GM23248 (cell line): ENCODE results near the gene PTCD3. TPM values are rescaled to one million over a fixed set of nuclear protein-coding genes. Genes with fewer than 3 reads are reported as not detected.

ENCODE experiments used
- DNase-seq: peaks from one replicate; pipeline ENCODE4 v3.0.0-alpha.2; 2015
- H2AFZ ChIP-seq: fragments of 200-600 bp; sonication (generic); 2 replicates; pipeline ENCODE4 v1.6.1; 2016; ENCODE audit warnings: antibody characterized with exemption
- H3F3A ChIP-seq: fragments of 200-600 bp; sonication (generic); 2 replicates; pipeline ENCODE4 v1.6.1; 2016; ENCODE audit warnings: mild to moderate bottlenecking, antibody characterized with exemption, mixed run types; ENCODE audit not compliant: insufficient read depth
- H3K27ac ChIP-seq: fragments of 200-600 bp; sonication (generic); 2 replicates; pipeline ENCODE4 v1.5.1; 2016; ENCODE audit warnings: mild to moderate bottlenecking
- H3K27me3 ChIP-seq: fragments of 200-600 bp; sonication (generic); replicated peaks from 2 replicates; pipeline ENCODE4 v1.6.1; 2016; ENCODE audit warnings: mild to moderate bottlenecking; ENCODE audit not compliant: insufficient read depth
- H3K36me3 ChIP-seq: fragments of 200-600 bp; sonication (generic); 2 replicates; pipeline ENCODE4 v1.6.1; 2016; ENCODE audit warnings: low read depth, mild to moderate bottlenecking
- H3K4me1 ChIP-seq: fragments of 200-600 bp; sonication (generic); 2 replicates; pipeline ENCODE4 v1.6.1; 2016; ENCODE audit warnings: mild to moderate bottlenecking; ENCODE audit not compliant: insufficient read depth
- H3K4me2 ChIP-seq: fragments of 200-600 bp; sonication (generic); one replicate; pipeline ENCODE4 v1.6.1; 2016; ENCODE audit warnings: mild to moderate bottlenecking; ENCODE audit not compliant: unreplicated experiment
- H3K4me3 ChIP-seq: fragments of 200-600 bp; sonication (generic); 2 replicates; pipeline ENCODE4 v1.5.1; 2016; ENCODE audit warnings: mild to moderate bottlenecking
- H3K79me2 ChIP-seq: fragments of 200-600 bp; sonication (generic); 2 replicates; pipeline ENCODE4 v1.6.1; 2016; ENCODE audit warnings: mild to moderate bottlenecking; ENCODE audit not compliant: insufficient read depth
- H3K9ac ChIP-seq: fragments of 200-600 bp; sonication (generic); 2 replicates; pipeline ENCODE4 v1.6.1; 2016; ENCODE audit warnings: mild to moderate bottlenecking
- H3K9me2 ChIP-seq: fragments of 200-600 bp; sonication (generic); 2 replicates; pipeline ENCODE4 v1.6.1; 2016; ENCODE audit warnings: mixed run types, mild to moderate bottlenecking, moderate library complexity; ENCODE audit not compliant: insufficient read depth
- H3K9me3 ChIP-seq: fragments of 200-600 bp; sonication (generic); one replicate; pipeline ENCODE4 v1.6.1; 2017; ENCODE audit warnings: low read depth
- H4K20me1 ChIP-seq: fragments of 200-600 bp; sonication (generic); 2 replicates; pipeline ENCODE4 v1.6.0; 2016; ENCODE audit not compliant: insufficient read depth
- EZH2 ChIP-seq: fragments of 200-600 bp; sonication (generic); IDR thresholded peaks from 2 replicates; pipeline ENCODE4 v1.6.1; 2018; ENCODE audit warnings: antibody characterized with exemption, mild to moderate bottlenecking; ENCODE audit not compliant: insufficient read depth, poor library complexity, severe bottlenecking
- EZH2phosphoT487 ChIP-seq: fragments of 200-600 bp; sonication (generic); IDR thresholded peaks from 2 replicates; pipeline ENCODE4 v1.6.1; 2018; ENCODE audit warnings: antibody characterized with exemption, moderate library complexity, mild to moderate bottlenecking, low read depth; ENCODE audit not compliant: insufficient read depth
- WGBS, 2 experiments: methylation state at CpG; one replicate each; pipeline ENCODE4 v1.1.6; 2015 to 2017; ENCODE audit warnings: low lambda C conversion rate in 2 of 2, low coverage in 1 of 2; ENCODE audit errors: missing lambda C conversion rate in 2 of 2; 5-methylcytosine and 5-hydroxymethylcytosine counted together
- in situ Hi-C: fragments of 300-500 bp; cut with MboI; formaldehyde crosslinking; loops from 2 replicates; pipeline ENCODE4 v1.15.0; 2020
- polyA plus RNA-seq: library from polyadenylated mRNA; unstranded; fragments of >200 nt; fragmentation: Nextera tagmentation; extraction: Ambion mirVana; gene quantifications from 2 replicates; pipeline ENCODE4 v1.2.1, GENCODE V29; 2016
- total RNA-seq: library from RNA; depleted of rRNA; stranded (reverse); fragments of >200 nt; shearing (Covaris generic); gene quantifications from 2 replicates; pipeline ENCODE4 v1.2.3, GENCODE V29; 2014

Gene PTCD3
- total and polyA plus RNA-seq, 2 experiments from 2014 or later = 63.5 to 65.4 TPM

GRCh38 chr2:86160156-86160952 lies 54.3 kb downstream of the PTCD3 start:
- in situ Hi-C loops = no loop called here
- no peaks in the 10 kb centered on the region; the same call in 1 of the 2 replicates for H3F3A ChIP-seq
- no peaks in the 10 kb centered on the region for H4K20me1 ChIP-seq
- no peak for DNase-seq
- H3K9ac ChIP-seq = no peak overlapping the region
- H3K9me2 ChIP-seq = no peaks in the 10 kb centered on the region
- no peaks in the 10 kb centered on the region for H3K27me3 ChIP-seq
- peaks cover 54% of the 10 kb centered on the region for H3K36me3 ChIP-seq
- H3K4me1 ChIP-seq = no peaks in the 10 kb centered on the region
- no peak overlapping the region for H3K27ac ChIP-seq
- 97 to 99% methylated on average over 6 of the region's 6 CpGs for WGBS, 2 experiments
- no peaks in the 10 kb centered on the region for H3K9me3 ChIP-seq
- H3K4me2 ChIP-seq = no peak overlapping the region
- H2AFZ ChIP-seq = no peak overlapping the region
- TF ChIP-seq EZH2 (no peak), EZH2phosphoT487 (no peak)
- no peak overlapping the region for H3K4me3 ChIP-seq
- no peaks in the 10 kb centered on the region for H3K79me2 ChIP-seq

GRCh38 chr2:86170449-86170848 lies 64.4 kb downstream of the PTCD3 start:
- Histone ChIP-seq H3K4me2 (no peak overlapping the region), H4K20me1 (no peaks in the 10 kb centered on the region), H3K27ac (no peak overlapping the region), H2AFZ (no peak overlapping the region), H3K79me2 (peaks cover 43% of the 10 kb centered on the region), H3K9me2 (no peaks in the 10 kb centered on the region), H3K36me3 (peaks cover 45% of the 10 kb centered on the region), H3K9ac (no peak overlapping the region), H3F3A (no peaks in the 10 kb centered on the region), H3K9me3 (no peaks in the 10 kb centered on the region), H3K4me1 (no peaks in the 10 kb centered on the region), H3K4me3 (no peak overlapping the region), H3K27me3 (no peaks in the 10 kb centered on the region)
- no peak for DNase-seq
- 95 to 100% methylated on average over 4 of the region's 4 CpGs for WGBS, 2 experiments
- TF ChIP-seq EZH2phosphoT487 = no peak
- TF ChIP-seq EZH2 = no peak
- in situ Hi-C loops = no loop called here

GRCh38 chr2:86171295-86171694 lies 65.3 kb downstream of the PTCD3 start:
- peaks cover 51% of the 10 kb centered on the region for H3K79me2 ChIP-seq
- no peak overlapping the region for H3K9ac ChIP-seq
- no peak overlapping the region for H3K4me3 ChIP-seq
- peaks cover under 1% of the 10 kb centered on the region; the same call in 1 of the 2 replicates for H3F3A ChIP-seq
- H3K4me1 ChIP-seq = peaks cover 2% of the 10 kb centered on the region
- H3K27ac ChIP-seq = no peak overlapping the region
- H3K36me3 ChIP-seq = peaks cover 43% of the 10 kb centered on the region
- H4K20me1 ChIP-seq = no peaks in the 10 kb centered on the region
- no peak overlapping the region for H2AFZ ChIP-seq
- 78% methylated on average over 3 of the region's 3 CpGs for WGBS, 2 experiments
- DNase-seq = no peak
- H3K9me2 ChIP-seq = no peaks in the 10 kb centered on the region
- no peak overlapping the region for H3K4me2 ChIP-seq
- in situ Hi-C loops = no loop called here
- H3K9me3 ChIP-seq = no peaks in the 10 kb centered on the region
- no peaks in the 10 kb centered on the region for H3K27me3 ChIP-seq
- no peak for TF ChIP-seq EZH2phosphoT487

- H3K4me1 ChIP-seq = peaks cover 9% of the 10 kb centered on the region
- H3K36me3 ChIP-seq = peaks cover 40% of the 10 kb centered on the region
- no peak overlapping the region for H3K4me2 ChIP-seq
- H3K27ac ChIP-seq = no peak overlapping the region
- in situ Hi-C loops = no loop called here
- H3K27me3 ChIP-seq = no peaks in the 10 kb centered on the region
- H4K20me1 ChIP-seq = no peaks in the 10 kb centered on the region
- H3F3A ChIP-seq = peaks cover 8% of the 10 kb centered on the region; the same call in 1 of the 2 replicates
- H3K79me2 ChIP-seq = peaks cover 60% of the 10 kb centered on the region
- H3K9me2 ChIP-seq = no peaks in the 10 kb centered on the region
- H3K9ac ChIP-seq = no peak overlapping the region
- no peak overlapping the region for H3K4me3 ChIP-seq
- WGBS, 2 experiments = 95 to 100% methylated on average over 2 of the region's 2 CpGs
- no peaks in the 10 kb centered on the region for H3K9me3 ChIP-seq
- DNase-seq = no peak
- no peak overlapping the region for H2AFZ ChIP-seq
- TF ChIP-seq EZH2 (no peak), EZH2phosphoT487 (no peak)
Measured at GRCh38 chr2:86172610-86173009, 66.6 kb downstream of the PTCD3 start.
